GM10266 (cell line): Measurements from ENCODE around the gene NPR3.
A peak's percentile ranks its signal among the peaks of the same experiment; 100 is the strongest.

ENCODE experiments used
- DNase-seq: peaks from one replicate; pipeline ENCODE4 v3.0.0; 2012; ENCODE audit errors: extremely low spot score
- CTCF ChIP-seq: IDR thresholded peaks from 2 replicates; pipeline ENCODE4 v1.5.1; 2012; ENCODE audit warnings: mild to moderate bottlenecking, low read depth; ENCODE audit not compliant: control insufficient read depth, insufficient read depth; ENCODE audit errors: missing control alignments

The NPR3 gene

GRCh38 chr5:32710550-32711361, at the start of gene NPR3:
TSS of gene NPR3 (plus strand) at chr5:32711321. CDS start at chr5:32711777, 456 bp downstream.
- no peak for TF ChIP-seq CTCF
- peak; percentile 24 for DNase-seq

GRCh38 chr5:32664523-32664922, 46.6 kb upstream of the NPR3 start:
- no peak for DNase-seq
- TF ChIP-seq CTCF = no peak

GRCh38 chr5:32668552-32668951, 42.6 kb upstream of the NPR3 start:
- TF ChIP-seq CTCF = no peak
- no peak for DNase-seq

GRCh38 chr5:32673272-32673671, 37.8 kb upstream of the NPR3 start:
- no peak for DNase-seq
- TF ChIP-seq CTCF = no peak

GRCh38 chr5:32677023-32677422, 34.1 kb upstream of the NPR3 start:
- no peak for TF ChIP-seq CTCF
- DNase-seq = no peak

GRCh38 chr5:32678472-32678871, 32.6 kb upstream of the NPR3 start:
- TF ChIP-seq CTCF = no peak
- no peak for DNase-seq

- TF ChIP-seq CTCF = no peak
- no peak for DNase-seq
Measured at GRCh38 chr5:32679218-32679617, 31.9 kb upstream of the NPR3 start.
